HepG2 (cell line): ENCODE results near the gene SCYGR2. TPM values are rescaled to one million over a fixed set of nuclear protein-coding genes. Genes with fewer than 3 reads are reported as not detected.
A peak's percentile ranks its signal among the peaks of the same experiment; 100 is the strongest.

ENCODE experiments used
- ARNT2 ChIP-seq: sonication (generic); formaldehyde crosslinking; IDR thresholded peaks from 2 replicates; pipeline ENCODE4 v1.8.0; 2022; ENCODE audit warnings: mild to moderate bottlenecking, low read depth, missing genetic modification reagents, moderate library complexity
- BRCA1 ChIP-seq: sonication (generic); formaldehyde crosslinking; IDR thresholded peaks from 2 replicates; pipeline ENCODE4 v1.4.0; 2020; ENCODE audit warnings: missing genetic modification reagents
- CC2D1A ChIP-seq: sonication (generic); formaldehyde crosslinking; IDR thresholded peaks from 2 replicates; pipeline ENCODE4 v1.8.1; 2023; ENCODE audit warnings: mild to moderate bottlenecking, missing genetic modification reagents
- EED ChIP-seq: sonication (generic); formaldehyde crosslinking; IDR thresholded peaks from 2 replicates; pipeline ENCODE4 v1.5.0; 2020; ENCODE audit warnings: mild to moderate bottlenecking, missing genetic modification reagents
- FOXJ3 ChIP-seq: sonication (generic); formaldehyde crosslinking; IDR thresholded peaks from 2 replicates; pipeline ENCODE4 v1.4.0; 2020; ENCODE audit warnings: missing genetic modification reagents, mild to moderate bottlenecking, borderline replicate concordance
- FOXO1 ChIP-seq: sonication (generic); formaldehyde crosslinking; IDR thresholded peaks from 2 replicates; pipeline ENCODE4 v1.4.0; 2020; ENCODE audit warnings: missing genetic modification reagents
- FUBP1 ChIP-seq: sonication (generic); formaldehyde crosslinking; IDR thresholded peaks from 2 replicates; pipeline ENCODE4 v1.5.1; 2020; ENCODE audit warnings: missing genetic modification reagents, mild to moderate bottlenecking, borderline replicate concordance
- GLMP ChIP-seq: sonication (generic); formaldehyde crosslinking; IDR thresholded peaks from 2 replicates; pipeline ENCODE4 v1.9.0; 2021; ENCODE audit warnings: missing genetic modification reagents, mild to moderate bottlenecking, borderline replicate concordance
- HNRNPUL1 ChIP-seq: fragments of 200-400 bp; formaldehyde crosslinking; IDR thresholded peaks from 2 replicates; pipeline ENCODE4 v1.6.1; 2017; ENCODE audit warnings: low read depth, mild to moderate bottlenecking, low read length, moderate library complexity
- ZBTB20 ChIP-seq: sonication (generic); formaldehyde crosslinking; IDR thresholded peaks from 2 replicates; pipeline ENCODE4 v1.8.1; 2023; ENCODE audit warnings: missing genetic modification reagents, low read depth, mild to moderate bottlenecking, borderline replicate concordance
- ZNF142 ChIP-seq: sonication (generic); formaldehyde crosslinking; IDR thresholded peaks from 2 replicates; pipeline ENCODE4 v1.4.0; 2020; ENCODE audit warnings: missing genetic modification reagents
- ZNF225 ChIP-seq: sonication (generic); formaldehyde crosslinking; IDR thresholded peaks from 2 replicates; pipeline ENCODE4 v1.4.0; 2020; ENCODE audit warnings: mild to moderate bottlenecking, missing genetic modification reagents
- ZNF503 ChIP-seq: sonication (generic); formaldehyde crosslinking; IDR thresholded peaks from 2 replicates; pipeline ENCODE4 v1.4.0; 2020; ENCODE audit warnings: missing genetic modification reagents
- ZNF720 ChIP-seq: sonication (generic); formaldehyde crosslinking; IDR thresholded peaks from 2 replicates; pipeline ENCODE4 v1.4.0; 2020; ENCODE audit warnings: missing genetic modification reagents
- polyA plus RNA-seq, 8 experiments: library from polyadenylated mRNA; depleted of rRNA in 3 of 8; stranded (reverse) in 7 of 8; unstranded in 1 of 8; fragments of >200 nt; fragmentation: Illumina TruSeq in 4 of 8; extraction: Trizol in 4 of 8; gene quantifications; 2 replicates each; pipeline versions ENCODE4 v1.2.1 to v1.2.3, GENCODE V29; 2011 to 2016; ENCODE audit warnings: low read depth in 4 of 8, missing spikeins in 1 of 8, mixed read lengths in 1 of 8; ENCODE audit not compliant: insufficient read depth in 1 of 8
- total RNA-seq, 5 experiments: library from RNA; depleted of rRNA; stranded (reverse); fragments of >200 nt; fragmentation: Illumina TruSeq; extraction: Trizol; gene quantifications; 2 replicates each; pipeline ENCODE4 v1.2.3, GENCODE V29; 2016; ENCODE audit warnings: low read depth in 1 of 5
- TF ChIP-seq, protein P1 (sequence below): sonication (generic); formaldehyde crosslinking; IDR thresholded peaks from 2 replicates; pipeline ENCODE4 v1.9.0; 2022; ENCODE audit warnings: missing genetic modification reagents, mild to moderate bottlenecking, borderline replicate concordance

The SCYGR2 gene
- total and polyA plus RNA-seq, 2 of the 13 experiments (the other 11 are each of a cell fraction or from before 2014, with no cell fraction given), result not detected

GRCh38 chr2:227643990-227644551 is 45.4 kb downstream of the SCYGR2 start (continued):
- TF ChIP-seq ZNF503 (CRISPR knock-in tag) (peak; percentile 80), FOXO1 (CRISPR knock-in tag) (peak; percentile 85), ZBTB20 (CRISPR knock-in tag) (no peak), FUBP1 (CRISPR knock-in tag) (no peak), HNRNPUL1 (no peak), EED (CRISPR knock-in tag) (no peak), ZNF720 (CRISPR knock-in tag) (no peak), ZNF142 (CRISPR knock-in tag) (no peak), FOXJ3 (CRISPR knock-in tag) (peak; percentile 86; the same call in 1 of the 2 replicates), BRCA1 (no peak), CC2D1A (CRISPR knock-in tag) (no peak), ZNF225 (CRISPR knock-in tag) (no peak), GLMP (CRISPR knock-in tag) (no peak), ARNT2 (0 out of 2 replicates have a peak, but pooled peaks have one; percentile 28)
- TF ChIP-seq, protein P1, sequence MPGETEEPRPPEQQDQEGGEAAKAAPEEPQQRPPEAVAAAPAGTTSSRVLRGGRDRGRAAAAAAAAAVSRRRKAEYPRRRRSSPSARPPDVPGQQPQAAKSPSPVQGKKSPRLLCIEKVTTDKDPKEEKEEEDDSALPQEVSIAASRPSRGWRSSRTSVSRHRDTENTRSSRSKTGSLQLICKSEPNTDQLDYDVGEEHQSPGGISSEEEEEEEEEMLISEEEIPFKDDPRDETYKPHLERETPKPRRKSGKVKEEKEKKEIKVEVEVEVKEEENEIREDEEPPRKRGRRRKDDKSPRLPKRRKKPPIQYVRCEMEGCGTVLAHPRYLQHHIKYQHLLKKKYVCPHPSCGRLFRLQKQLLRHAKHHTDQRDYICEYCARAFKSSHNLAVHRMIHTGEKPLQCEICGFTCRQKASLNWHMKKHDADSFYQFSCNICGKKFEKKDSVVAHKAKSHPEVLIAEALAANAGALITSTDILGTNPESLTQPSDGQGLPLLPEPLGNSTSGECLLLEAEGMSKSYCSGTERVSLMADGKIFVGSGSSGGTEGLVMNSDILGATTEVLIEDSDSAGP (CRISPR knock-in tag), result no peak
